Fibroblast of villous mesenchyme (primary cell): ENCODE results near the gene GAS2L1. TPM values are rescaled to one million over a fixed set of nuclear protein-coding genes. Genes with fewer than 3 reads are reported as not detected.

Source experiments
- DNase-seq: peaks from one replicate; pipeline ENCODE4 v3.0.0-alpha.2; 2010; ENCODE audit warnings: low read depth
- H3K4me3 ChIP-seq: 2 replicates; pipeline ENCODE4 v1.5.1; 2011; ENCODE audit warnings: low read depth, mild to moderate bottlenecking, low read length
- CTCF ChIP-seq: IDR thresholded peaks from 2 replicates; pipeline ENCODE4 v1.5.1; 2012; ENCODE audit warnings: low read depth, mild to moderate bottlenecking, low read length; ENCODE audit not compliant: insufficient read depth
- total RNA-seq: library from RNA; depleted of rRNA; stranded (reverse); fragments of >200 nt; gene quantifications from 2 replicates; pipeline ENCODE4 v1.2.3, GENCODE V29; 2012

GAS2L1 gene
- total RNA-seq, 1 donor: 16.4 TPM

DNA sequence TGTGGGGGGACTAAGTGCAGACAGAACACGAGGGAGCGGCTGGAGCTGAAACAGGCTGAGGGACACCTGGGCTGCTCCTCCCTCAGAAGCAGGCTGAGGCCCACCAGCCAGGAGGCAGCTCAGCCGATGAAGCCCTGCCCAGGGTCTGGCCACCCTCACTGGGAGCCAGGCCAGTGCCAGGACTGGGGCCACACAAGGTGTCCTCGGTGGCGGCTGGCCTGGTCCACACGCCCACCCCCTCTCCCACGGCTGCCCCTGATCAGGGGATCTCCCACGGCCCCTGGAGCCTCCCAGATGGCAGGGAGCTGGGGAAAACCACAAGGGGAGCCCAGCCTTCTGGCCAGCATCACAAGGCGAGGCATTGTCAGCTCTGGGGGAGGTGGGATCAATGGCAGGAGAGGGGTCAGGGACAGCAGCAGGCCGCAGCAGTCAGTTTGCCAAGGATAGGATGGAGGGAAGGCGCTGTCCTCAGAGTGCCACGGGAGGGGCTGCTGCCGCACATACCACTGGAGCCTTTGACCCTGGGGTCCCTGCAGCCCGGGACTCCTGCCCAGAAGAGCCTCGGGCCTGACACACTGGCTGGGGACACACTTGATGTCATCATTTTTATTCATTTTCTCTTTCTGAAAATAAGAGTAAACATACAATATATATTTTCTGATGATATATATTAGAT lies 20.8 kb downstream of the GAS2L1 start:
- TF ChIP-seq CTCF: no peak
- no peak for DNase-seq

DNA sequence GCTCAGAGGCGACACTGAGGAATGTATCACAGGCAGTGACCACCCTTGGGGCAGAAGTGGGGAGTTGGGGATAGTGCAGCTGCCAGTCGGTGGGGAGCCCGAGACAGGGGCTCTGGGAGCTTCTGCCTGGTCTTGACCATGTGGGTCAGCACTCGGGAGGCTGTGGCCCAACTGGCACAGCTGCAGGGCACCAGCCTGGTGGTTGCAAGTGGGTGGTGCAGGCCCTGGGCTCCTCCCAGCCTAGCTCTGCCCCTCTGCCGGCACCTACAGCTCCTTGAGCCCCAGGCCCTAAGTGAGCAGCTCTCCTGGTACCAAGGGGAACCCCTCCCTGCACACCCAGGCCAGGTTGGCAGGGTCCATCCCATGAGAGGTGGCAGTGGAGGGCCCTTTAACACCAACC lies 21.6 kb downstream of the GAS2L1 start:
- no peak for DNase-seq
- H3K4me3 ChIP-seq: no peak overlapping the region
- no peak for TF ChIP-seq CTCF

More for the DNA sequence above, 20.8 kb downstream of the GAS2L1 start:
- H3K4me3 ChIP-seq: no peak overlapping the region

GRCh38 chr22:29328566-29329500 lies 22.4 kb downstream of the GAS2L1 start:
- DNase-seq: no peak
- H3K4me3 ChIP-seq: no peak overlapping the region
- no peak for TF ChIP-seq CTCF

- DNase-seq: no peak
- H3K4me3 ChIP-seq: no peak overlapping the region
- TF ChIP-seq CTCF: no peak
Observed at GRCh38 chr22:29329581-29329980, 23.1 kb downstream of the GAS2L1 start.

DNA sequence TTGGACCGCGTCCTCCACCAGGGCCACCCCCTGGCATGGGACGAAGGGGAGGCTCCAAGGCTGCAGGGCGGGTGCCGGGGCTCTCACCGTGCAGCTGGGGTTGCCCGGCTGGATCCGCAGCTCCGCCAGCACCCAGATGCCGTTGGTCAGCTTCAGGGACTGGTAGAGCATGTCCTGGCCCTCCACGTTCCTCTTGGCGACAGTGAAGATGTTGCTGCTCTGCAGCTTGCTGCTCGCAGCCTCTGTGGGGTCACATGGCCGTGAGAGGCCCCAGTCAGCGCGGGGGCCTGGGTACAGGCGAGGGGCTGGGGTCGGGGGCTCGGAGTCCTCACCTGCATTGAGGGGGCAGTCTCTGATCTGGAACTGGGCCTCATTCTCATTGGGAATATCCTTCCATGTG lies 23.8 kb downstream of the GAS2L1 start:
- no peak for TF ChIP-seq CTCF
- DNase-seq: no peak
- no peak overlapping the region for H3K4me3 ChIP-seq

DNA sequence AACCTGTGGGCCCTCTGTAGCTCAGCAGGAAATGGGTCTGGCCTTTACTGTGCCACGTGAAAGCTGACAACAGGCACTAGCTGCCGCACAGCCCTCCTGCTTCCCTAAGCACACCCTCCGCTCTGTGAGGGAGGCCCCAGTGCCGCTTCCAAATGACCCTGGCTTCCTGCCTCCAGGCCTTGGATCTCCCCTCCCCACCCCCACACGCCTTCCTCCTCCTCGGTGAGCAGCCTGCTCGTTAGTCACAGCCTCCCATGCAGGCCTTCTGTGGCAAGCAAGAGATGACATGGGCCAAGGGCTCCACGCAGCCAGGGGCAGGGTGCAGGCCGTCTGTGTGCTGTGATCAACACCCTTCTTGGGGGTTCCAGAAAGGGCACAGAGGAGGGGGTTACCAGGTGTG lies 24.3 kb downstream of the GAS2L1 start:
- DNase-seq: peak; percentile 76
- no peak overlapping the region for H3K4me3 ChIP-seq
- no peak for TF ChIP-seq CTCF
